Right cardiac atrium (tissue), 5 donors: ENCODE data around the gene PPA1. TPM values are rescaled to one million over a fixed set of nuclear protein-coding genes. Genes with fewer than 3 reads are reported as not detected.
"Not testable (repeated sequence)": the region's sequence is repeated elsewhere in the genome, so short reads cannot be mapped to it uniquely, and the experiment has no call there.

Experiments
- ATAC-seq, 2 donors: fragments of 200-7000 bp; cut with Tn5 transposase; one replicate each; pipeline versions ENCODE4 v1.8.0 to v1.9.1; 2020; ENCODE audit warnings: moderate library complexity in 2 of 2, mild to moderate bottlenecking in 1 of 2
- DNase-seq, 3 donors: peaks; one replicate each; pipeline ENCODE4 v3.0.0-alpha.2; 2020
- H3K27ac ChIP-seq: one replicate; pipeline ENCODE4 v1.5.1; 2013; ENCODE audit warnings: mild to moderate bottlenecking, low read length, control low read depth, moderate library complexity
- H3K27me3 ChIP-seq: one replicate; pipeline ENCODE4 v1.6.1; 2013; ENCODE audit not compliant: control insufficient read depth, insufficient read depth
- H3K4me1 ChIP-seq: one replicate; pipeline ENCODE4 v1.6.1; 2013; ENCODE audit warnings: low read length; ENCODE audit not compliant: control insufficient read depth, insufficient read depth
- H3K4me3 ChIP-seq: one replicate; pipeline ENCODE4 v1.5.1; 2013; ENCODE audit warnings: low read length, control low read depth
- H3K9me3 ChIP-seq: one replicate; pipeline ENCODE4 v1.6.1; 2013; ENCODE audit warnings: low read length; ENCODE audit not compliant: control insufficient read depth
- WGBS: extraction: QIAGEN DNeasy Blood & Tissue Kit; methylation state at CpG from one replicate; pipeline ENCODE4 v1.1.7; 2013; 5-methylcytosine and 5-hydroxymethylcytosine counted together
- intact Hi-C, 4 donors: fragments of 100-400 bp; cut with DNase I; formaldehyde crosslinking; loops; one replicate each; pipeline versions ENCODE4 v1.11.0 to v1.14.0; 2022 to 2023
- polyA plus RNA-seq: library from polyadenylated mRNA; stranded (reverse); fragments of 200-250 nt; gene quantifications from one replicate; pipeline ENCODE4 v1.2.3, GENCODE V29; 2013
- total RNA-seq, 4 donors: library from RNA; stranded (reverse); fragmentation: NEBNext Ultra II Directional; extraction: Animal tissue kit (Norgen Biotek cat#: 25700); gene quantifications; one replicate each; pipeline ENCODE4 v1.2.1, GENCODE V29; 2021
- donor health status: healthy with polysubstance abuse.
- donor health status: DM: no; HTN: yes; CAD: no.
- donor health status: DM: no; HTN: no; CAD: no.
- donor health status: DM: no; HTN: yes; CAD: no; lungs with severe emphysema.
- donor health status: DM: yes; HTN: yes; CAD: no.

Gene PPA1
- total and polyA plus RNA-seq, 5 donors = 40.7 to 99.2 (median 68.8) TPM

- 46% methylated on average over 40 of the region's 40 CpGs for WGBS
- peaks cover 4% of the 10 kb centered on the region for H3K4me1 ChIP-seq
- DNase-seq = peak in 1 of 3 donors; percentile 56
- no peaks in the 10 kb centered on the region for H3K27me3 ChIP-seq
- H3K27ac ChIP-seq = no peak overlapping the region
- H3K4me3 ChIP-seq = no peak overlapping the region
- peak in 1 of 2 donors; percentile 37 for ATAC-seq
- H3K9me3 ChIP-seq = no peaks in the 10 kb centered on the region
- intact Hi-C loops = no loop called here
Observed at GRCh38 chr10:70254778-70255328, 21.6 kb upstream of the PPA1 start.

- WGBS = 81% methylated on average over 14 of the region's 14 CpGs
- Histone ChIP-seq H3K4me3 (no peak overlapping the region), H3K4me1 (peaks cover 4% of the 10 kb centered on the region), H3K27me3 (no peaks in the 10 kb centered on the region), H3K27ac (no peak overlapping the region), H3K9me3 (no peaks in the 10 kb centered on the region)
- ATAC-seq = no peak
- intact Hi-C loops = no loop called here
- no peak for DNase-seq
Observed at GRCh38 chr10:70253878-70254765, 20.9 kb upstream of the PPA1 start.

- Histone ChIP-seq H3K27me3 (no peaks in the 10 kb centered on the region), H3K9me3 (no peaks in the 10 kb centered on the region), H3K4me3 (no peak overlapping the region), H3K4me1 (peaks cover 4% of the 10 kb centered on the region), H3K27ac (no peak overlapping the region)
- ATAC-seq (no peak), DNase-seq (no peak)
- 89% methylated on average over 11 of the region's 11 CpGs for WGBS
- intact Hi-C loops = no loop called here
Observed at GRCh38 chr10:70250961-70251680, 17.9 kb upstream of the PPA1 start.

GRCh38 chr10:70247360-70247759 is 14.1 kb upstream of the PPA1 start:
- H3K4me1 ChIP-seq = no peaks in the 10 kb centered on the region
- no peak for DNase-seq
- intact Hi-C loops = no loop called here
- no peak for ATAC-seq
- H3K27ac ChIP-seq = no peak overlapping the region
- 71% methylated on average over 6 of the region's 6 CpGs for WGBS
- H3K27me3 ChIP-seq = no peaks in the 10 kb centered on the region
- no peak overlapping the region for H3K4me3 ChIP-seq
- no peaks in the 10 kb centered on the region for H3K9me3 ChIP-seq

- Histone ChIP-seq H3K27me3 (no peaks in the 10 kb centered on the region), H3K4me1 (no peaks in the 10 kb centered on the region), H3K9me3 (no peaks in the 10 kb centered on the region), H3K27ac (no peak overlapping the region), H3K4me3 (no peak overlapping the region)
- 98% methylated on average over 3 of the region's 3 CpGs for WGBS
- intact Hi-C loops = no loop called here
- DNase-seq (no peak), ATAC-seq (no peak)
Observed at GRCh38 chr10:70241081-70241480, 7.9 kb upstream of the PPA1 start.

GRCh38 chr10:70239986-70240385 is 6.8 kb upstream of the PPA1 start:
- H3K27ac ChIP-seq, H3K4me1 ChIP-seq, H3K9me3 ChIP-seq, H3K27me3 ChIP-seq, H3K4me3 ChIP-seq, ATAC-seq, intact Hi-C loops: not testable (repeated sequence)
- WGBS = 88% methylated on average over 21 of the region's 21 CpGs
- DNase-seq = peak in 1 of 3 donors; percentile 59

- ATAC-seq, H3K4me3 ChIP-seq, intact Hi-C loops, H3K27ac ChIP-seq, H3K27me3 ChIP-seq, H3K4me1 ChIP-seq, H3K9me3 ChIP-seq: not testable (repeated sequence)
- DNase-seq = peak in 1 of 3 donors; percentile 56
- WGBS = 95% methylated on average over 55 of the region's 55 CpGs
Observed at GRCh38 chr10:70239077-70239976, 6.1 kb upstream of the PPA1 start.

- H3K4me3 ChIP-seq, intact Hi-C loops, H3K27me3 ChIP-seq, DNase-seq, ATAC-seq, H3K4me1 ChIP-seq, H3K9me3 ChIP-seq, H3K27ac ChIP-seq: not testable (repeated sequence)
- 55% methylated on average over 6 of the region's 6 CpGs for WGBS
Observed at GRCh38 chr10:70237958-70238536, 4.8 kb upstream of the PPA1 start.

- ATAC-seq = peak; percentile 10 to 26
- Histone ChIP-seq H3K4me1 (no peaks in the 10 kb centered on the region), H3K4me3 (no peak overlapping the region), H3K27ac (no peak overlapping the region), H3K9me3 (no peaks in the 10 kb centered on the region), H3K27me3 (no peaks in the 10 kb centered on the region)
- WGBS = 79% methylated on average over 18 of the region's 18 CpGs
- peak in 1 of 3 donors; percentile 54 for DNase-seq
- intact Hi-C loops = no loop called here
Observed at GRCh38 chr10:70234668-70235447, 1.6 kb upstream of the PPA1 start.

- 26% methylated on average over 8 of the region's 8 CpGs for WGBS
- intact Hi-C loops = no loop called here
- DNase-seq = no peak
- ATAC-seq = no peak
- Histone ChIP-seq H3K4me3 (peak overlapping the region; percentile 44), H3K4me1 (no peaks in the 10 kb centered on the region), H3K27ac (peak overlapping the region; percentile 76), H3K9me3 (no peaks in the 10 kb centered on the region), H3K27me3 (no peaks in the 10 kb centered on the region)
Observed at GRCh38 chr10:70233939-70234300, 691 bp upstream of the PPA1 start.
